ENCODE measurements around the gene NSUN3. TPM values are rescaled to one million over a fixed set of nuclear protein-coding genes. Genes with fewer than 3 reads are reported as not detected.
A peak's percentile ranks its signal among the peaks of the same experiment; 100 is the strongest.

NSUN3 gene
- total RNA-seq: 13.4 and 15.9 TPM in 2 replicates

DNA sequence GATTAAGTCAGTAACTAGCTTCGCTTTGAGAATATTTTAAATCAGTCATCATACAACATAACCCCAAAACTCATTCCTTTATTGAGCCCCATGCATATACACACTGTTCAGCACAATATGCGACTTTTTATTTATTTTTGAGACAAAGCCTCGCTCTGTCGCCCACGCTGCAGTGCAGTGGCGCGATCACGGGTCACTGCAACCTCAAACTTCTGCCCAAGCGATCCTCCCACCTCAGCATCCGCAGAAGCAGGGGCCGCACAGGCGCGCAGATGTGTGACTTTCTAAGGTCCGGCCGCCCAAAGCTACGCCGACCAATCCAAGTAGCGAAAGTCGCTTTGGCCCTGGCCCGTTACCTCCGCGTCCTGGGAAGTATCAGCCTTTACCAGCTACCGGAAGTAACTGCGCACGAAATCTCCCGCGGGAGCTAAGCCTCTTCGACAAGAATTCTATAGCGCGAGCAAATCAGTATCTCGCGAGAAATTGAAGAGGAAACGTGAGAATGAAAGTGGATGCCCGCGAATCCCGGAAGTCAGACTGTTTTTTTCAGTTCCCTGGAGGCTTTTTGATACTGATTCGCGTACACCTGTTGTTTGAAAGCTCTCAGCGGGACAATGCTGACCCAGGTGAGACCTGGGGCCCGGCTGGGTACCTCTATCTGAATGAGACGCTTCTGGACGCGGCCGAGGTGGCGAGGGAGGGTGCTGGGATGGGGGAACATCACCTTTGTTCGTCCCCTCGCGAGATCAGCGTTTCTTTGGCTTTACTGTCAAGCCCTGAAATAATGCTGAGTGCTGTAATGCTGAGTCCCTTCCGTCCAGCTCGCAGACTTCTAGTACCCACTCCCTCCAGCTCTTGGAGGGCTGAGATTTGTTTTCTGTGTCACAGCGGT is at the start of gene NSUN3, which contains the start of gene DHFR2:
NSUN3 (plus strand) TSS at position 549 of the 892 bp plus-strand sequence; CDS start at position 615, 66 bp downstream.
DHFR2 (minus strand) TSS at position 404 of the 892 bp plus-strand sequence. CDS start 1,405 bp downstream, outside the sequence.
- Histone ChIP-seq H3K4me2 (ENCODE audit: insufficient read depth, low read length) (peak within 1 kb of the TSS; percentile 94), H3K4me1 (ENCODE audit: insufficient read depth, low read length) (peaks cover 15% of the 10 kb centered on the region), H4K20me1 (ENCODE audit: insufficient read depth, low read length) (no peaks in the 10 kb centered on the region), H3K27me3 (ENCODE audit: insufficient read depth, low read length) (no peaks in the 10 kb centered on the region), H3K9me3 (ENCODE audit: low read depth, low read length) (no peaks in the 10 kb centered on the region), H3K27ac (ENCODE audit: low read depth, low read length) (peak within 1 kb of the TSS; percentile 99), H3K79me2 (ENCODE audit: insufficient read depth, low read length) (peaks cover 21% of the 10 kb centered on the region), H3K36me3 (ENCODE audit: insufficient read depth, low read length) (no peaks in the 10 kb centered on the region), H2AFZ (ENCODE audit: low read length) (peak within 1 kb of the TSS; percentile 94), H3K4me3 (ENCODE audit: insufficient read depth, low read length) (peak within 1 kb of the TSS; percentile 88)
- no peak for TF ChIP-seq CTCF (IDR thresholded peaks at IDR 0.05; ENCODE audit: extremely low read depth, low read depth, low read length)
- DNase-seq (ENCODE audit: insufficient read length, low spot score, missing footprints): peak; percentile 91

DNA sequence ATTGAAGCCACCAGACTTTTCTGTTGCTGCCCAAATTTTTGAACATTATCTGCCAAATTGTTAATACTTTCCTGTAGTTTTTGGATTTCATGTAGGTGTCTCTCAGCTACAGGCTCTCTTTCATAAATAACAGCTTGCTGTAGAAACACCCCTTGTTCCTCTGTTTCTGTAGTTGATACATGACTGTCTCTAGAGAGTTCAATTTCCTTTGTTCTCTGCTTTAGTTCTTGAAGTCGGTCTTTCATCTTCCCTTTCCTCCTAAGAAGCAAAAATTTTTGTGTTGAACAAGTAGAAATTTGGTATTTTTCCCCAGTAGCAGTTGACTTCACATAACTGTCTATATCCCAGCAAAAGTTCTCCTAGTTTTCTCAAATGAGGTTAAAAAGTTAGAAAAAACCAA is 47.8 kb upstream of the NSUN3 start:
- Histone ChIP-seq H3K79me2 (ENCODE audit: insufficient read depth, low read length) (no peaks in the 10 kb centered on the region), H3K27me3 (ENCODE audit: insufficient read depth, low read length) (no peaks in the 10 kb centered on the region), H3K27ac (ENCODE audit: low read depth, low read length) (no peak overlapping the region), H3K4me1 (ENCODE audit: insufficient read depth, low read length) (no peaks in the 10 kb centered on the region), H4K20me1 (ENCODE audit: insufficient read depth, low read length) (no peaks in the 10 kb centered on the region), H3K36me3 (ENCODE audit: insufficient read depth, low read length) (no peaks in the 10 kb centered on the region), H3K4me2 (ENCODE audit: insufficient read depth, low read length) (no peak overlapping the region), H3K9me3 (ENCODE audit: low read depth, low read length) (no peaks in the 10 kb centered on the region), H3K4me3 (ENCODE audit: insufficient read depth, low read length) (no peak overlapping the region), H2AFZ (ENCODE audit: low read length) (no peak overlapping the region)
- no peak for TF ChIP-seq CTCF (IDR thresholded peaks at IDR 0.05; ENCODE audit: extremely low read depth, low read depth, low read length)
- no peak for DNase-seq (ENCODE audit: insufficient read length, low spot score, missing footprints)

DNA sequence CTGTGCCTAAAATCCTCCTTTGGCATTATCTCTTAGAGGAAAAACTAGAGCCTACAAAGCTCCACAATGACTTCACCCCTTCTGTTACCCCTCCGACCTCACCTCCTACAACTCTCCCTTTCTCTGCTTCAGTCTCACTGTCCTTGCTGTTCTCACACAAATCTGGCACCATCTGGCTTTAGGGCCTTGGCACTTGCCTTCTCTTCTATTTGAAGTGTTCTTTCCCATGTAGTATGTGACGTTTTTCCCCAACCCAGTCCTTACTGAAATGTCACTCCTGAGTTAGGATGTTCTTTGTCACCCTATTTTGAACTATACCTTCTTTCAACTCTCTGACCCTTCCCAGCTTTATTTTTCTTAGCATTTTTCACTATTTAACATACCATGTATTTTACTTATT is 43.2 kb upstream of the NSUN3 start:
- Histone ChIP-seq H3K4me3 (ENCODE audit: insufficient read depth, low read length) (no peak overlapping the region), H4K20me1 (ENCODE audit: insufficient read depth, low read length) (no peaks in the 10 kb centered on the region), H3K27me3 (ENCODE audit: insufficient read depth, low read length) (no peaks in the 10 kb centered on the region), H3K27ac (ENCODE audit: low read depth, low read length) (no peak overlapping the region), H3K36me3 (ENCODE audit: insufficient read depth, low read length) (no peaks in the 10 kb centered on the region), H3K79me2 (ENCODE audit: insufficient read depth, low read length) (no peaks in the 10 kb centered on the region), H3K4me2 (ENCODE audit: insufficient read depth, low read length) (no peak overlapping the region), H3K4me1 (ENCODE audit: insufficient read depth, low read length) (no peaks in the 10 kb centered on the region), H2AFZ (ENCODE audit: low read length) (no peak overlapping the region), H3K9me3 (ENCODE audit: low read depth, low read length) (no peaks in the 10 kb centered on the region)
- no peak for TF ChIP-seq CTCF (IDR thresholded peaks at IDR 0.05; ENCODE audit: extremely low read depth, low read depth, low read length)
- DNase-seq (ENCODE audit: insufficient read length, low spot score, missing footprints): no peak

- no peak overlapping the region for H3K27ac ChIP-seq (ENCODE audit: low read depth, low read length)
Measured at GRCh38 chr3:94020293-94020692, 42.6 kb upstream of the NSUN3 start.

More at GRCh38 chr3:94020293-94020692, 42.6 kb upstream of the NSUN3 start:
- Histone ChIP-seq H3K4me1 (ENCODE audit: insufficient read depth, low read length) (no peaks in the 10 kb centered on the region), H4K20me1 (ENCODE audit: insufficient read depth, low read length) (no peaks in the 10 kb centered on the region), H3K27me3 (ENCODE audit: insufficient read depth, low read length) (no peaks in the 10 kb centered on the region), H3K4me2 (ENCODE audit: insufficient read depth, low read length) (no peak overlapping the region), H3K4me3 (ENCODE audit: insufficient read depth, low read length) (no peak overlapping the region), H3K79me2 (ENCODE audit: insufficient read depth, low read length) (no peaks in the 10 kb centered on the region), H3K36me3 (ENCODE audit: insufficient read depth, low read length) (no peaks in the 10 kb centered on the region), H2AFZ (ENCODE audit: low read length) (no peak overlapping the region), H3K9me3 (ENCODE audit: low read depth, low read length) (no peaks in the 10 kb centered on the region)
- no peak for DNase-seq (ENCODE audit: insufficient read length, low spot score, missing footprints)
- TF ChIP-seq CTCF (IDR thresholded peaks at IDR 0.05; ENCODE audit: extremely low read depth, low read depth, low read length): no peak

Measured in osteoblast (primary cell).